OCI-LY3 (cell line): ENCODE results near the gene DGAT2.

ENCODE experiments used
- CTCF ChIP-seq: fragments of 200-600, 300-600 bp; sonication (generic); IDR thresholded peaks from 2 replicates; pipeline ENCODE4 v1.5.1; 2014; ENCODE audit warnings: antibody characterized with exemption, low read length, low read depth
- EZH2phosphoT487 ChIP-seq: fragments of 200-600 bp; shearing (Covaris generic); IDR thresholded peaks from 2 replicates; pipeline ENCODE4 v1.6.1; 2018; ENCODE audit warnings: antibody characterized with exemption, mixed run types, low read depth

GRCh38 chr11:75781831-75782230 is 13.3 kb downstream of the DGAT2 start:
- no peak for TF ChIP-seq CTCF
- TF ChIP-seq EZH2phosphoT487, result no peak
